CD14-positive monocyte (primary cell): Measurements from ENCODE around the gene ZNF621. TPM values are rescaled to one million over a fixed set of nuclear protein-coding genes. Genes with fewer than 3 reads are reported as not detected.

Source experiments
- DNase-seq, 3 donors: peaks; one replicate each; pipeline ENCODE4 v3.0.0-alpha.2; 2011 to 2022
- H2AFZ ChIP-seq: 2 replicates; pipeline ENCODE4 v1.6.0; 2012; ENCODE audit warnings: mild to moderate bottlenecking, low read depth, low read length, inconsistent platforms; ENCODE audit not compliant: insufficient read depth, poor library complexity, severe bottlenecking
- H3K27ac ChIP-seq, 2 donors: 1 replicate in 1 of 2; 2 replicates in 1 of 2; pipeline ENCODE4 v1.5.1; 2012 to 2013; ENCODE audit warnings: low read length in 2 of 2, control low read depth in 1 of 2, inconsistent platforms in 1 of 2, low read depth in 1 of 2, mild to moderate bottlenecking in 1 of 2
- H3K27me3 ChIP-seq, 2 donors: one replicate each; pipeline versions ENCODE4 v1.6.0 to v1.6.1; 2011 to 2013; ENCODE audit warnings: low read length in 2 of 2; ENCODE audit not compliant: control insufficient read depth in 2 of 2, insufficient read depth in 2 of 2
- H3K36me3 ChIP-seq, 2 donors: replicated peaks in 1 of 2; 1 replicate in 1 of 2; 2 replicates in 1 of 2; pipeline versions ENCODE4 v1.5.1 to v1.6.1; 2012 to 2013; ENCODE audit warnings: low read length in 2 of 2, control low read depth in 1 of 2, inconsistent platforms in 1 of 2, mild to moderate bottlenecking in 1 of 2; ENCODE audit not compliant: insufficient read depth in 2 of 2, control insufficient read depth in 1 of 2
- H3K4me1 ChIP-seq, 2 donors: 1 replicate in 1 of 2; 2 replicates in 1 of 2; pipeline versions ENCODE4 v1.5.1 to v1.6.1; 2012 to 2013; ENCODE audit warnings: low read length in 2 of 2, control low read depth in 1 of 2, inconsistent platforms in 1 of 2, mild to moderate bottlenecking in 1 of 2, moderate library complexity in 1 of 2; ENCODE audit not compliant: insufficient read depth in 2 of 2, control insufficient read depth in 1 of 2
- H3K4me2 ChIP-seq: replicated peaks from 2 replicates; pipeline ENCODE3; 2012; ENCODE audit warnings: low read length, moderate library complexity, mild to moderate bottlenecking; ENCODE audit not compliant: poor library complexity, severe bottlenecking; ENCODE audit errors: extremely low read depth
- H3K4me3 ChIP-seq, 3 experiments: fragments of 200-600 bp in 1 of 3; sonication (generic) in 1 of 3; replicated peaks in 1 of 3; 1 replicate in 2 of 3; 2 replicates in 1 of 3; pipeline ENCODE4 v1.5.1; 2011 to 2013; ENCODE audit warnings: low read length in 3 of 3, mild to moderate bottlenecking in 3 of 3, control low read depth in 2 of 3, low read depth in 2 of 3, inconsistent platforms in 1 of 3, moderate library complexity in 1 of 3
- H3K79me2 ChIP-seq: 2 replicates; pipeline ENCODE4 v1.6.0; 2012; ENCODE audit warnings: mild to moderate bottlenecking, control low read depth, inconsistent platforms, low read length, moderate library complexity; ENCODE audit not compliant: insufficient read depth
- H3K9ac ChIP-seq: 2 replicates; pipeline ENCODE4 v1.6.0; 2017; ENCODE audit warnings: low read length, mild to moderate bottlenecking; ENCODE audit not compliant: insufficient read depth, poor library complexity, severe bottlenecking
- H3K9me3 ChIP-seq, 2 donors: replicated peaks in 1 of 2; 1 replicate in 1 of 2; 2 replicates in 1 of 2; pipeline versions ENCODE4 v1.5.1 to v1.6.1; 2012 to 2013; ENCODE audit warnings: low read length in 2 of 2, control low read depth in 1 of 2; ENCODE audit not compliant: control insufficient read depth in 1 of 2, insufficient read depth in 1 of 2
- H4K20me1 ChIP-seq: 2 replicates; pipeline ENCODE4 v1.6.0; 2012; ENCODE audit warnings: mild to moderate bottlenecking, low read length, control low read depth, moderate library complexity; ENCODE audit not compliant: insufficient read depth
- H3K27ac Mint-ChIP-seq, 7 donors: one replicate each; pipeline ENCODE4 v1.8.0; 2020; ENCODE audit warnings: mild to moderate bottlenecking in 7 of 7, mixed read lengths in 7 of 7, moderate library complexity in 6 of 7, inconsistent platforms in 2 of 7
- H3K27me3 Mint-ChIP-seq, 3 donors: one replicate each; pipeline ENCODE4 v1.8.0; 2021 to 2022; ENCODE audit warnings: low read depth in 3 of 3, mild to moderate bottlenecking in 3 of 3, mixed read lengths in 3 of 3, moderate library complexity in 3 of 3, inconsistent platforms in 1 of 3
- H3K36me3 Mint-ChIP-seq, 2 donors: one replicate each; pipeline ENCODE4 v1.8.0; 2020; ENCODE audit warnings: mixed read lengths in 2 of 2, inconsistent platforms in 1 of 2, mild to moderate bottlenecking in 1 of 2
- H3K4me1 Mint-ChIP-seq: one replicate; pipeline ENCODE4 v1.8.0; 2020; ENCODE audit warnings: mild to moderate bottlenecking, mixed read lengths
- H3K4me3 Mint-ChIP-seq, 2 donors: one replicate each; pipeline ENCODE4 v1.8.0; 2020; ENCODE audit warnings: mild to moderate bottlenecking in 2 of 2, mixed read lengths in 2 of 2, moderate library complexity in 1 of 2
- H3K9me3 Mint-ChIP-seq, 7 donors: one replicate each; pipeline ENCODE4 v1.8.0; 2020 to 2022; ENCODE audit warnings: mixed read lengths in 7 of 7, mild to moderate bottlenecking in 6 of 7, moderate library complexity in 6 of 7, inconsistent platforms in 2 of 7
- CTCF ChIP-seq: fragments of 200-600 bp; IDR thresholded peaks from one replicate; pipeline ENCODE4 v1.8.0; 2022; ENCODE audit warnings: antibody characterized with exemption, mild to moderate bottlenecking
- WGBS: methylation state at CpG from one replicate; pipeline ENCODE4 v1.1.5; 2013; ENCODE audit warnings: missing lambda C conversion rate; ENCODE audit not compliant: insufficient coverage; 5-methylcytosine and 5-hydroxymethylcytosine counted together
- intact Hi-C, 2 donors: fragments of 100-400 bp; cut with micrococcal nuclease; formaldehyde crosslinking; loops; one replicate each; pipeline versions ENCODE4 v1.15.0 to v1.15.1; 2023
- polyA plus RNA-seq, 3 donors: library from polyadenylated mRNA; depleted of rRNA in 1 of 3; unstranded in 2 of 3; stranded (reverse) in 1 of 3; fragments of 300-500 nt in 2 of 3; fragments of >200 nt in 1 of 3; fragmentation: Illumina TruSeq in 2 of 3; gene quantifications; 1 replicate in 2 of 3; 2 replicates in 1 of 3; pipeline ENCODE4 v1.2.3, GENCODE V29; 2012 to 2021

Gene ZNF621
- polyA plus RNA-seq, 3 donors = 1.1 to 12.2 (median 2.0) TPM

GRCh38 chr3:40494698-40495097 lies 30.1 kb upstream of the ZNF621 start:
- no peaks in the 10 kb centered on the region for H3K36me3 ChIP-seq
- DNase-seq = no peak
- Mint-ChIP-seq H3K27me3 (peaks cover 0 to 3% (median 1%) of the 10 kb centered on the region in 3 donors), H3K9me3 (peaks cover 0 to 1% (median 0%) of the 10 kb centered on the region in 7 donors), H3K27ac (peak overlapping the region in 1 of 7 donors; percentile 11), H3K36me3 (peaks cover 6 to 9% of the 10 kb centered on the region in 2 donors), H3K4me1 (no peaks in the 10 kb centered on the region), H3K4me3 (no peak overlapping the region)
- no peaks in the 10 kb centered on the region for H4K20me1 ChIP-seq
- H3K9ac ChIP-seq = no peak overlapping the region
- no peak overlapping the region for H3K4me3 ChIP-seq
- H3K4me1 ChIP-seq = no peaks in the 10 kb centered on the region
- intact Hi-C loops = no loop called here
- TF ChIP-seq CTCF = no peak
- H3K27ac ChIP-seq = no peak overlapping the region
- H3K9me3 ChIP-seq = no peaks in the 10 kb centered on the region
- H3K4me2 ChIP-seq = no peak overlapping the region
- H2AFZ ChIP-seq = no peak overlapping the region
- H3K79me2 ChIP-seq = no peaks in the 10 kb centered on the region
- no CpG with 5 or more reads among the region's 2 CpGs for WGBS
- H3K27me3 ChIP-seq = no peaks in the 10 kb centered on the region

GRCh38 chr3:40497288-40497687 lies 27.5 kb upstream of the ZNF621 start:
- no peak overlapping the region for H3K4me2 ChIP-seq

More at GRCh38 chr3:40497288-40497687, 27.5 kb upstream of the ZNF621 start:
- Histone ChIP-seq H2AFZ (no peak overlapping the region), H3K9ac (no peak overlapping the region), H3K79me2 (no peaks in the 10 kb centered on the region), H3K27me3 (no peaks in the 10 kb centered on the region), H3K4me3 (no peak overlapping the region), H4K20me1 (no peaks in the 10 kb centered on the region), H3K4me1 (no peaks in the 10 kb centered on the region), H3K9me3 (no peaks in the 10 kb centered on the region), H3K27ac (no peak overlapping the region), H3K36me3 (no peaks in the 10 kb centered on the region)
- WGBS = no CpG with 5 or more reads among the region's 2 CpGs
- TF ChIP-seq CTCF = no peak
- intact Hi-C loops = no loop called here
- peaks cover 1 to 5% of the 10 kb centered on the region in 2 donors for H3K36me3 Mint-ChIP-seq
- no peak overlapping the region for H3K27ac Mint-ChIP-seq
- H3K27me3 Mint-ChIP-seq = peaks cover 0 to 4% (median 1%) of the 10 kb centered on the region in 3 donors
- H3K4me1 Mint-ChIP-seq = no peaks in the 10 kb centered on the region
- H3K9me3 Mint-ChIP-seq = no peaks in the 10 kb centered on the region
- H3K4me3 Mint-ChIP-seq = no peak overlapping the region
- DNase-seq = no peak
